Measurements from ENCODE around the gene DMGDH.
A peak's percentile ranks its signal among the peaks of the same experiment; 100 is the strongest.

The DMGDH gene

GRCh38 chr5:79069488-79070349 is at the start of gene DMGDH, which contains the start of gene BHMT2:
Gene DMGDH (minus strand): TSS chr5:79069674. CDS start chr5:79069620, 54 bp downstream.
Gene BHMT2 (plus strand): TSS chr5:79069767. CDS start chr5:79069783, 16 bp downstream.
- no peak for DNase-seq (ENCODE audit: low spot score)

GRCh38 chr5:79112703-79113058 is 43.2 kb upstream of the DMGDH start:
- DNase-seq (ENCODE audit: low spot score) = no peak

- no peak for DNase-seq (ENCODE audit: low spot score)
These were observed 42.7 kb upstream of the DMGDH start for GRCh38 chr5:79111960-79112702.

DNA sequence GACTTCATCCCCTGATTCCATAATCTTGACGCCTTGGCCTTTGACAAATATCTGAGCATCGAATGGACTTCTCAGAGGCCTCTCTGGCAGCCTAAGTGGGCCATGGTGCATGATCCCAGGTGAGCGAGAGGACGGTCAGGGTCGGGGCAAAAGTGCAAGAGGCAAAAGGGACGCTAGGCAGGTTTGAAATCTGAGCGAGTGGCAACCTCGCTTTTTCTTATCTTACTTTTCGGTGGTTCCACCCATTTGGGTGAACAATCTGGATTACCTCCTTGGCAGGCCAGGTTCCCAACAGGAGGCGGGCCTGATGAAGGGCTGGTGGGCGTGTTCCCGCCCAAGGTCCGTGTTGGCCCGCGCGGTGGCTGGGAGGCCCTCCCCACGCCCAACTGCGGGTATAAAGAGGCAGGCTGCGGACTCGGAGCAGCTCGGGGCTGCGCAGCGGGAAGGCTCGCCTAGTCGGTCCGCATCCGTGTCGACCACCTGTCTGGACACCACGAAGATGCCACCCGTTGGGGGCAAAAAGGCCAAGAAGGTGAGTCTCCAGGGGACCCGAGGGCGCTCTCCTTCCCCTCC is 42.0 kb upstream of the DMGDH start, which contains the start of gene BHMT:
BHMT (plus strand) TSS at position 423 of the 573 bp plus-strand sequence; CDS start at position 500, 77 bp downstream.
- DNase-seq (ENCODE audit: low spot score) = no peak

GRCh38 chr5:79109527-79110492 is 40.3 kb upstream of the DMGDH start:
- no peak for DNase-seq (ENCODE audit: low spot score)

- no peak for DNase-seq (ENCODE audit: low spot score)
These were observed 39.3 kb upstream of the DMGDH start for GRCh38 chr5:79108792-79109191.

DNA sequence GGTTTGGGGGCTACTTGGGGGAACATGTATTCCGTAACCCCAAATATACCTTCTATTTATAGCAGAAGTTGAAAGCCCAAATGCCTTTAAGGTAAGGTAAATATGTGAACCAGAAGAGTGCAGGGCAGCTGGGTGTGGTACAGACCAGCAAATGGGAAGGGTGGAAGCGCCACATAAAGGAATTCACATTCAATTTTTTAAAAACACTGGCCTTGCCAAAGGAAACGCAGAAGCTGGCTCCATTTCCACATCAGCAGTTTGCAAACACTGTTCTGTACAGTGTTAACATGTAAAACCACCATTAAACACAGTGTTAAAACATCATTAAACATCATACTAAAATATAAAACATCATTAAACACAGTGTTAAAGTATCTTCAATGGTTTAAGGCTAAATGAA is 38.6 kb upstream of the DMGDH start:
- no peak for DNase-seq (ENCODE audit: low spot score)

- DNase-seq (ENCODE audit: low spot score) = no peak
These were observed 37.7 kb upstream of the DMGDH start for GRCh38 chr5:79107020-79107796.

GRCh38 chr5:79105868-79106267 is 36.4 kb upstream of the DMGDH start:
- DNase-seq (ENCODE audit: low spot score) = no peak

GRCh38 chr5:79093762-79094161 is 24.3 kb upstream of the DMGDH start:
- DNase-seq (ENCODE audit: low spot score) = no peak

GRCh38 chr5:79091064-79091463 is 21.6 kb upstream of the DMGDH start:
- no peak for DNase-seq (ENCODE audit: low spot score)

GRCh38 chr5:79088507-79088906 is 19.0 kb upstream of the DMGDH start:
- no peak for DNase-seq (ENCODE audit: low spot score)

- DNase-seq (ENCODE audit: low spot score) = peak; percentile 20
These were observed 16.6 kb upstream of the DMGDH start for GRCh38 chr5:79086116-79086515.

GRCh38 chr5:79081779-79082178 is 12.3 kb upstream of the DMGDH start:
- DNase-seq (ENCODE audit: low spot score) = no peak

- no peak for DNase-seq (ENCODE audit: low spot score)
These were observed 11.3 kb upstream of the DMGDH start for GRCh38 chr5:79080804-79081203.

GRCh38 chr5:79077680-79078365 is 8.3 kb upstream of the DMGDH start:
- DNase-seq (ENCODE audit: low spot score) = no peak

- no peak for DNase-seq (ENCODE audit: low spot score)
These were observed 7.3 kb upstream of the DMGDH start for GRCh38 chr5:79076819-79077218.

GRCh38 chr5:79075646-79076426 is 6.4 kb upstream of the DMGDH start:
- DNase-seq (ENCODE audit: low spot score) = no peak

GRCh38 chr5:79074641-79075040 is 5.2 kb upstream of the DMGDH start:
- DNase-seq (ENCODE audit: low spot score) = peak; percentile 32

GRCh38 chr5:79070350-79070667 is 835 bp upstream of the DMGDH start:
- DNase-seq (ENCODE audit: low spot score) = no peak
